ENCODE data around the gene APCDD1. TPM values are rescaled to one million over a fixed set of nuclear protein-coding genes. Genes with fewer than 3 reads are reported as not detected.
"Not testable (repeated sequence)": the region's sequence is repeated elsewhere in the genome, so short reads cannot be mapped to it uniquely, and the experiment has no call there.

Gene APCDD1
- total and polyA plus RNA-seq, 2 of the 13 experiments (the other 11 are each of a cell fraction or from before 2014, with no cell fraction given), result 2.1 to 8.6 TPM

GRCh38 chr18:10464161-10464648 is 9.8 kb downstream of the APCDD1 start (continued):
- TF ChIP-seq ARID5B (CRISPR knock-in tag; IDR thresholded peaks at IDR 0.05) (peak; percentile 46), AHDC1 (CRISPR knock-in tag; IDR thresholded peaks at IDR 0.05; ENCODE audit: borderline replicate concordance) (peak; percentile 82; the same call in 1 of the 2 replicates), NCOR1 (IDR thresholded peaks at IDR 0.05; ENCODE audit: borderline replicate concordance, low read length) (peak; percentile 81; the same call in 1 of the 2 replicates), ZFX (CRISPR knock-in tag; IDR thresholded peaks at IDR 0.05; ENCODE audit: low read depth) (0 out of 2 replicates have a peak, but pooled peaks have one; percentile 27), ASH2L (IDR thresholded peaks at IDR 0.05; ENCODE audit: insufficient read length, low read depth, low read length) (peak; percentile 50), SOX6 (CRISPR knock-in tag; IDR thresholded peaks at IDR 0.05) (peak; percentile 91), NR2F2 (IDR thresholded peaks at IDR 0.05; ENCODE audit: borderline replicate concordance, low read depth) (peak; percentile 91), TBX2 (CRISPR knock-in tag; IDR thresholded peaks at IDR 0.05; ENCODE audit: borderline replicate concordance) (peak; percentile 65; the same call in 1 of the 2 replicates), FOXA1 (IDR thresholded peaks at IDR 0.05) (peak; percentile 52), FOXA1 (CRISPR knock-in tag; IDR thresholded peaks at IDR 0.05) (peak; percentile 21; the same call in 1 of the 2 replicates), CHD4 (IDR thresholded peaks at IDR 0.05; ENCODE audit: borderline replicate concordance, low read length) (peak; percentile 61; the same call in 1 of the 2 replicates), RCOR2 (CRISPR knock-in tag; IDR thresholded peaks at IDR 0.05) (0 out of 2 replicates have a peak, but pooled peaks have one; percentile 41), ZNF691 (CRISPR knock-in tag; IDR thresholded peaks at IDR 0.05; ENCODE audit: borderline replicate concordance, low read depth) (0 out of 2 replicates have a peak, but pooled peaks have one; percentile 44), NR2F6 (IDR thresholded peaks at IDR 0.05) (peak; percentile 94), NR2F6 (CRISPR knock-in tag; IDR thresholded peaks at IDR 0.05) (peak; percentile 76)
- TF ChIP-seq SOX6 (IDR thresholded peaks at IDR 0.05), result not testable (repeated sequence)

Data from HepG2 (cell line).